ENCODE data around the gene ITPRID2.
A peak's percentile ranks its signal among the peaks of the same experiment; 100 is the strongest.

Gene ITPRID2

DNA sequence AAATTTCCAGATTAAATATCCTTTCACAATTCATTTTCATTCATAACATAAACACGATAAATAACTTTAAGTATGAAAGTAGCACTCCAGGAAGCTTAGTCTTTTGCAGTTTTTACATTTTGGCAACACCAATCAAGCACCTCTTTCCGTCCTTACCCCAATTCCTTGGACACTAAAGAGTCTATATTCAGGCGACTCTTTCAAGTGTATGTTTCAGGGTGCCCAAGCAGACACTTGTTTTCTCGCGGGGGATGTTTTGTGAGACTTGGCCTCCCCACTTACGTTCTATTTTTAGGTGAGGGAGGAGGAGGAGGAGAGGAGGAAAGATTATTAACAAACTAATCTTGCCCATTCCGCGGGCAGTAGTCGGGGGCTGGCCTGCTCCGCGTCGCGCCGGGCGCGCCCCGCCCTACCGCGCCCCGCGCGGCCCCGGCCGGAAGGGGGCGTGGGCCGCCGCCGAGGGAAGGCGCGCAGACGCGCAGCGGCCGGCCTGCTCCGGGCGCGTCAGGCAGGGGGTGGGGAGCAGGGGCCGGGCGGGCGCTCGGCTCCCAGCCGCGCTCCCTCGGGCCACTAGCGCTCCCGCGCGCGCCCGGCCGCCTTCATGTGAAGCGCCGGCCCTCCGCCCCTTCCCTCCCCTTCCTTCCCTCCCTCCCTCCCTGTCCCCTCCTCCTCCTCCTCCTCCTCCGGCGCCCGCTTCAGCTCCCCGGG lies at the start of gene ITPRID2:
Gene ITPRID2 (plus strand): TSS at position 473 of the 708 bp plus-strand sequence. CDS start 337 bp downstream, outside the sequence.
- peak; percentile 54 for DNase-seq

DNA sequence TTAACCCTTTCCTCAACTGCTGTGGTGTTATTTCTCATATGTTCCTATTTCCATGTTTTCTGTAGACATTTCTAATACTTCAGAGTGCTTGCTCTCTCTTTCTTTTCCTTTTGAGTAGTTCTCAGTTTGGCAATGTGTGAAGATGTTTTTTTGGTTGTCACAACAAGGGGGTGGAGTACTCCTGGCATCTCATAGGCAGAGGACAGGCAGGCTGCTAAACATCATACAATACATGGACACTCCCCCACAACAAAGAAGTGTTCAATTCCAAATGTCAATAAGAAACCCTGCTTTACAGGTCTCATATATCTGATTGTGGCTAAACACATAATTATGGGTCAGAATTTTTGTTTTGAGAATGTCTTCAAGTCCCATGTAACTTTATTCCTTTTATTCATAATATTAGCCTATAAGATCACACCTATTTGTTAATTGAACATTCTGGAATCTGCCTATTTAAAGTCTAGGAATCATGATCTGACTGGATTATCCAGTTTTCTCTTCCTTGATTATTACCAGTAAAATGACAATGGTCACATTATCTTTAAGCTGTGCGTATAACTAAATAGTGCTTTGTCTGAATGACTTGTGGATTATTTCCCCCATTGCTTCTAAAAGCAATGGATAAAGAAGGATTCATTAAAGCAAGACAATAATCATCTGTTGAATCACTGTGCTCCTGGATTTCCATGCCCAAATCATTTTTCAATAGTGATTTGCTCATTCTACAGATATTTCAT lies 46.8 kb upstream of the ITPRID2 start:
- no peak for DNase-seq

DNA sequence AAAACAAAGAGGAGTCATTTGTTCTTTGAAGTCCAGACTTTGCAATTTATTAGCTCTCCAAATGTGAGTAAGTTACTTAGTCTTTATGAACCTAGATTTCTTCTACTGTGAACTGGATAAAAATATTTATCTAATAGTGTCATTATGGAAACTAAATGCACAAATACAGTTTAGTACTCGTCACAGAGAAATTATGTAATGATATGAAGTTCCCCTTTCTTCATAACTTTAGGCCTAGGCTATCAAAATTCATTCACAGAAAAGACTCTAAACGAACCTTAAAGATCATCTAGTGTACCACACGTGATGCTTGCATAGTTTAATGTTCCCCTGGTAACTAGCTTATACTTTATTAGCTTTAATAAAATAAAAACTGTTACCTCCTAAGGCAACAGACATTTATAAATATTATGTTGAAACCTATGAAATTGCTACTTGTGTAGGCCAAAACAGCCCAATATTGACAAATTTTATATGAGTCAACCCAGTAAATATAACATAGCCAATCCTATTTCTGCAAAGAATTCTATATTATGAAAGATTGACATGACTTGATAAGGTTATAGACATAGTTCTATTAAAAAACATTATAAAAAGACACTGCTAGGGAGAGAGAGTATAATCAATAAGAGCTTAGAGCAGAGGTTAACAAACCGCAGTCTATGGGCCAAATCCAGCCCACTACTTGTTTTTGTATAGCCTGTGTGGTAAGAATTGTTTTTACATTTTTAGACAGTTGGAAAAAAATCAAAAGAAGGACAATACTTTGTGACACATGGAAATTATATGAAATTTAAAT lies 44.9 kb upstream of the ITPRID2 start:
- no peak for DNase-seq

DNA sequence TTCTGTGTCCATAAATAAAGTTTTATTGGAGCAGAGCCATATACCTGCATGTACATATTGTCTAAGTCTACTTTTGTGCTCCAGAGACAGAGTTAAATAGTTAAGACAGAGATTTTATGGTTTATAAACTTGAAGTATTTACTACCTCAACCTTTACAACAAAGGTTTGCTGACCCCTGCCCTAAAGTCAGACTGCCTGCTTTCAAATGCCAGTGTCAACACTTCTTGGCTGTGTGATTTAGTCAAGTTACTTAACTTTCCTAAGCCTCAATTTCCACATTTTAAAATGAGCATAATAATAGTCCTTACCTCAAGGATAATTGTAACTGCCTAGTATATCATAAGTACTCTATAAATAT lies 44.4 kb upstream of the ITPRID2 start:
- no peak for DNase-seq

DNA sequence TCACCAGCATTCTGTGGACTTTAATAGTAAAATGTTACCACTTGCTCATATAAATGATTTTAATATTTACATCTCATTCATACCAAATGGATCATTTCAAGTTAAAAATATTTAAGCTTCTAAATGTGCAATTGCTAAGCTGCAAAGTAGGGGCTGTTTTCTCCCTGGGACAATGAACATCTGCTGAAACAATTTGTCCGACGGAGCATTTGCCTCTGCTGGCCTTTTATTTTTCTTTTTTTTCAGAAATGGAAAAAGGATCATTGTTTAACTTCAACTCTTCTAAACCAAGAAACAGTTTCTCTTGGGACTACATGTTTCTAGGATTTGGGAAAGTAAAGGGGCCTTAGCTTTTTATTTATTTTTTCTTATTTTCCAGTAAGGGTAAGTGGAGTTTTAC lies 43.8 kb upstream of the ITPRID2 start:
- DNase-seq = no peak

DNA sequence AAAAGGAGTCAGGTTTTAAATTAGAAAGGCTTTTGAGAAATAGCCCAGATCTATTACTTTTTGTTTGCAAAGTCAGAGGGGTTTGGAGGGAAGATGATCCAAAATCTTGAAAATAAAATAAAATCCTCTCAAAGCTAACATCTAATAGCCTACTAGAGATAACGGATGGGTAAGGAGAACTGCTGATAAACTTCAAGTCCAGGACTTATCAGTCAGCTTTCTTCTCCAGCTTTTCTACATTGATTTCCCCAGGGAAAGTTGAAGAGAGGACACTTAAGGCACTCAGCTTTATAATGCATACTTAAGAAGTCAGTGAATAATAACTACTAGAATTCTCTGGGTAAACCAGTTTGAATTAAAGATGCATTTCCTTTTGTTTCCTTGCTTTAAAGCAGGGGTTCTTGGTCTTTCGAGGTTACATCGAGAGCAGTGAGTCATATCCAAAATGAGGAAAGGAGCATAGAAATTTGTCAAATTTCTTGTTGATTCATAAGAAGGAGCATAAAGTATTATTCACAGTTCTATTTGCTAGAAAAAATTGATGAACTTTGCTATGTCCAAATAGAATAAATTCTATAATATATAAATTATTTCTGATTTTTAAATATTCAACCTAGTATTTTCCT lies 43.2 kb upstream of the ITPRID2 start:
- DNase-seq = no peak

DNA sequence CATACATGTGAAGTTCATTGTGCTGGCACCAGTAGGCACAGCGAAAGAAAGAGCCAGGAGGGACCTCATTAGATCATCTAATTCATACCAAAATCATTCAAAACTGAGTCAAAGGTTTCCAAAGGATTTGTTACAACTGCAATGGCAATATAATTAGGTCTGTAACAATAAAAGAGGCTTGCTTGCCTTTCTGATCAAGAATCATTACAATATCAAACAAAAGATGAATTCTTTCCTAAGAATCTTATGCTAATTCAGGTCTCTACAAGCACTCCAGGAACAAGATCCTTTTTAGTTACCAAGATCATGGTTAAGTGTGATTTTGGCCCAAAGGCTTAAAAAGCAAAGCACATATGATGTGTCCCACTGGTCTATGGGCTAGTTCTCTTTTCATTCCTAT lies 41.9 kb upstream of the ITPRID2 start:
- no peak for DNase-seq

DNA sequence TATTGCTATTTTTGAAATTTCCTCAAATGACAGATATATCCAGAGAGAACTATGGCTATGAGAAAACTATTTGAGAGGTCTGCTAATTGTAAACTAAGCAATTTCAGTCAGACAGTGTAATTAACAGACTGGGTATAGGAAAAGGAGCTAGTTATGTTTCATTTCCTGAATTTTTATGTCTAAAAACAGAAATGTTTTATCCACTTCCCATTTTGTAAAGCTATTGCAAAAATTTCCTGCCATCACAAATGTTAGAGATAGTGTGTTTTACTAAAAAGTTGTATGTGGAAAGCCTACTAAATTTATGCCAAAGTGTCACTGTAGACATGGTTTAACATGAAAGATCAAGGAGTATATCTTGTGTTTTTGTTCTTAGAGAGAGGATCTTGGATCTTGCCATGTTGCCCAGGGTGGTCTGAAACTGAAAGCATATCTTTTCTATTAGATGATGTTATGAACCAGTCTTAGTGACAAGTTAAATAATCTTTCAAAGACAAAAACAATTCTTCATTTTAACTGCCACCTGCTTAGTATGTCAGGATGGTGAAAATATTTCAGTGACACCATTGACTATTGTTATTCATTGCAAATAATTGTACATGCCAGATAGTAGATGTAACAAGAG lies 40.5 kb upstream of the ITPRID2 start:
- no peak for DNase-seq

DNA sequence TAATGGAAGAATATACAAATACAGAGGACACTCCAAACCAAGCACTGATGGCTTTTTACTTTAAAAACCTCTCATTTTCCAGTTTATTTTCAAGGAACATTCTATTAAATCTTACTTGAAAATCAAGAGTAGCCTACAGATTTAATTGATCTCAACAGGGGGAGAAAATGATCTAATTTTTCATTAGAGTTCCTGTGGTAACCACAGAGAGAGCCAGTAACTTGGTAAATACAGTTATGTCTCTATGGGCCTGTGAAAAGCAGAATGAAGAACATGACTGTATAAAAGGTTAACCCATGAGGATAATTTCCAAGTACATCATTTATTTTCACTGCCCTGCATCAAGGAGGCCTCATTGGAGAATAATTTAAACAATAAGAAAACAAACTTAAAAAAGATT lies 39.8 kb upstream of the ITPRID2 start:
- no peak for DNase-seq

DNA sequence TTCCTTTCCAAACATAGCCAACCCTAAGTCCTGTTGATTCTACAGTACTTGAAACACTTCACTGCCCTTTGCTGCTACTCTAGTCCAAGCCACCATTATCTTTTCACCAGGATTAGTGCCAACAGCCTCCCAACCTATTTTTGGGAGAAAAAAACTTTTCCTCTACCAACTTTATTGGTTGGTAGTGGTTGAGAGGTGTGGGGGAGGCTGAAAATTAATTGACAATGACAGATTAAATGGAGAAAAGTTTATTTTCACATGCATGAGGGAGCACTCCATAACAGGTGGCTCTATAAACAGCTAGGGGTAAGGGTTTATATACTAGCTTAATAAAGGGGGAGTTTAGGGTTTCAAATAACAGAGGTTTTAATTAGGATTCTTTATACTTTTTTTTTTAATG lies 37.8 kb upstream of the ITPRID2 start:
- DNase-seq = no peak

DNA sequence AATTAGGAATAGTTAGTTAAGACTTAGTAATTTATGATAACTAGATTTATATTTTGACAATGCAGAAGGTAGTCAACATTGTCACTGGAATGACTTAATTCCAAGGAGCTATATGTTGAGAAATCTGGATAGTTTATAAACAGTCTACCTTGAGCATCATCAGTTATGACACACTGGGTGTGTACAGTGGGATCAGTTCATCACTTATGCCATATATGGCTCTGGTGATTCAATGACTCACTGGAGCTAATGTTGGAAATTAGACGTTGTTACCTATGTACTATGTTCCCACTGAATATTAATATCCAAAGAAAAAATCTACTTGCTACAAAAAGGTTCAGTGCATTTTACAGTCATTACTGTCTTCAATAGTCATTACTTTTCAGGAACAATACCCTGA lies 34.0 kb upstream of the ITPRID2 start:
- DNase-seq = no peak

DNA sequence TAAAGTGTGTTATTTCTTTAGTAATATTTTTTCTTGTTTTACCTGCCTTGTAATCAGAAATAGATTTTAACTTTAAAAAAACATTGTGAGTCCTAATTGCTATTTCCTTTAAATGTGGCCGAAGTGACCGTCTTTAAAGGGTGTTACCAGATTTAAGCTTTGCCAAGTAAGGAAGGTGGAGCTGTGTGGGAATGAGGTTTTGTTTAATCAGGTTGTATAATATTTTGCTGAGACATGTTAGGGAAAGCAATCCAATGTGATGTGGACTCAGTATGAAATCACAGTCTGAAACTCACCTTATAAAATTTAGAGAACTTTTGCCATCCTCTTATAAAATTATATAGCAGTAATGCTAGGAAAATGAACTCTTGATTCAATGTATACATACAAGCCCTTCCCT lies 32.9 kb upstream of the ITPRID2 start:
- DNase-seq = no peak

DNA sequence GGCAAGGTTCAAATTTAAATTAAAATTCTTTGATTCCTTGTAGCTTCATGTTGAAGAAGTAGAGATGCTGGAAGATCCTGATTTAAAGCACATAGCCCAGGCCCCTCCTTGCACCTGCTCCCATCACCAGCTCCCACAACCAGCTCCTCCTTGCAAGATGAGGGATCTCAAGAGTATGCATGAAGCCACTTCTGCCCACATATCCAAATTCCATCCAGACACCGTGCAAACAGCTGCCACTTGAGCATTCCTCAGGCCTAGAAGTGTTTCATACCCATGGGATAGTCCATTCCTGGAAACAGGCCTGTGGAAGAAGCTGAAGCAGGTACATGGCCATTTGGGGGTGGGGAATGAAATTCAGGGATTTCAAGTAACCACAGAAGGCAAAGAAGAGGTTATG lies 32.4 kb upstream of the ITPRID2 start:
- no peak for DNase-seq

DNA sequence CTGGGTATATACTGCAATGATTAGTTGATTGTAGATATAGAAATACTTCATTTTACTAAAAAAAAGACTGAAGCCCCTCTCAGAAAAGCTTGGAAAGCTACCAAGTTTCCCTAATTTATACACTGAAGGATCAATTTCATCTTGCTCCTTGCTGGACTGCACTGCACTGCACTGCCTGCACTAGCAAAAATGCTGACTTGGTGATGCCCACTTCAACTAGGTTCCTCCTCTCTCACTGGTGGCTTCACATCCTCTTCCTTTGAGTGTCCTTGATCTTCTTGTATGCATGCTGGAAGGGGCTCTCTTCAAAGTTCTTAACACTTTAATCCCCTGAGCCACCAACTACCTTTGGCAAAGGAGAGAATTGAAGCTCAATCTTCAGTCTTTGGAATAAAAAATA lies 31.7 kb upstream of the ITPRID2 start:
- DNase-seq = no peak

DNA sequence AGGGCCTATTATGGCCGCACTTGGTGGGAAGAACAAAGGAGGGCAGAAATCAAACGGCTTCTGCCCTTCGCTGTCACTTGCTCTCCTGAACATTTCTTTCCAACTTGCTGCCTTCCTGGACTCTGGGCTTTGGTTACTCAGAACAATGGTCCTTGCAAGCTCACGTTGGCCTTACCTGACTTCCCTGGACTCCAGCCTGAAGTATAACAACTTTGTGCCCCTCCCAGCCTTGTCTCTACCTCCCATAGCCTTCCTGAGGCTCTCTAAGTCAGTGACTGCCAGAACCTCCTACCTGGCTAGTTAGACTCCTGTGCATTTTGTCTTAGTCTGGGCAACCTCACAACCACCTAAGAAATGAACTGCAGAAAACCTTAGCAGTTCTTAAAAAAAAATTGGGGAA lies 30.2 kb upstream of the ITPRID2 start:
- DNase-seq = no peak

DNA sequence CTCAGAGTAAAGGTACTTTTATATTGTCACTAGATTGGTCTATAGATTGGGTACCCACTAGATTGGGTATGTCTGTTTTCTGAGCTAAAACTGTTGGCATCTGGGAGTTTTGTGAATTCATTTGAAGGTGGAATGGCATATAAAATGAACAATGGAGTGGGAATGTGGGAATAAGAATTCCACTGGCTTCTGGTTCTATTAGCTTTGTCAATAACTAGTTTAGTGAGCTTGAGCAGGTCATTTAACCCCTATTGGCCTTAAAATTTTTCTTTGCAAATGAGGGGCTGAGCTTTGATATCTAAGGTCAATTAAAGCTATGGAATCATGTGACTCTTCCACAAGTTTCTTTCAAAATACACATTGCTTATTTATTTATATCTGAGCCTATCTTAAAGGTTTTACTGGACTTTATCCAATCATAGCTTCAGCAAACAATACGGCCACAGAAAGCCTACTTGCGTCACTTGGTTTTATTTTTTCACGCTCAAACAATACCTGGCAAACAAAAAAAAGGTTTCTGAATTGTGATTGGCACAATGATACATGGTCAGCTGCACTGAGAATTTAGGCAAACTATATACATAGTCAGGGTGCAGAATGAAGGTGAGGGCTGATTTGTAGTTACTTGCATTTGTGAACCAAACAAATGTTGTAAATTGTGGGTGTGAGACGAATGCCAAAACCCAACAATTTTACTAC lies 28.8 kb upstream of the ITPRID2 start:
- DNase-seq = no peak

DNA sequence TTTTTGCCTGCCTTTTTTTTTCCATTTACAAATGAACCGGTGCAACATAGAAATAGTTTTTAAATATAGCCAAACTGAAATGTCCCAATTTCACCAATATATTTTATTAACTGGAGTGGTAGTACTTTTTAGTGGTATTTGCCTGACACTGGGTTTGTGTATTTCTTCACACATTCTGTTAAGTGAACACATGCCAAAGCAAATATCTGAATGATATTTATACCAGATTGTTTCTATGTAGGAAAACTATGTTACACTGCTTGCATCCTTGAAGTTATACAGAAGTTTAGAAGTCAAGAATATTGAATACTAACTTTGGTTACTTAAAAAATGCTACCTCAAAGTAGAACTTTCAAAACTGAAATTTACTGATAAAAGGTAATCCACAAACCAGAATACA lies 19.4 kb upstream of the ITPRID2 start:
- no peak for DNase-seq

DNA sequence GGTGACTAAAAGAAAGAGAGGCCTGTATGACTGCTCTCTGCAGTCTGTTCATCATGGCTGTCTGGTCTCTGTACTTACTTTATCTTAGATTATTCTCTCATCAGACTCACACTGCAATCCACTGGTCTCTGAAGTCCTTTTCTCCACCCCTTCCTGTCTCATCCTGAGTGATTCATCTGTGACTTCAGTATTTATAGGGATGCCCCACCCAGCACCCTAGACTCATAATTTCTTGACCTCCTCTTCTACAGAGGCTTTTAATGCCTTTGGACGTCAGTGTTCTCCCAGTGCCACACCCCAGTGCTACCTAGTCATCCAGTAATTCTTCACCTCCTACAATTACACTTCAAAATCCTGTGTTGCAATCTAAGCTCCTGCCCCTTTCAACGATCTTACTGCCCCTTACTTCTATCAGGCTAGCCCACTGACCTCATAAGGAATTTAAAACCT lies 14.9 kb upstream of the ITPRID2 start:
- no peak for DNase-seq

DNA sequence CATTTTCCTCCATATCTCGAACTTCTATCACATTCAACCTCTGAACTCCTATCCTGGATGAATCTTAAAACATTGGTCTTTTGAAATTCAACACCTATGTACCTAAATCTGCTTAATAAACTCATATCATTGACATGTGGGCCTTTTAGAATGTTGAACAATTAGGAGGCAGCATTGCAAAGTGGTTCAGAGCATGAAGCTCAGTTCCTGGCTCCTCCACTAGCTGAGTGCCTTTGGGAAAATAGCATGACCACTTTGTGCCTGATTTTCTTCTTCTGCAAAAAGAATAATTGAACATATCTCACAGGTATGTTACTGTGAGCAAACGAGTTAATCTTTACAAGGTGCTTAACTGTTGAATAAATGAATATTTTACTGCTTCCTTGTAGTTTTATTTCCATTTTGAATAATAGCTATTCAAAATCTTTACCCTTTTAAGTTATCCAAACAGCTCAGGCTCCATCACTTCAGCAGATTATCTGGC lies 14.3 kb upstream of the ITPRID2 start:
- DNase-seq = no peak

DNA sequence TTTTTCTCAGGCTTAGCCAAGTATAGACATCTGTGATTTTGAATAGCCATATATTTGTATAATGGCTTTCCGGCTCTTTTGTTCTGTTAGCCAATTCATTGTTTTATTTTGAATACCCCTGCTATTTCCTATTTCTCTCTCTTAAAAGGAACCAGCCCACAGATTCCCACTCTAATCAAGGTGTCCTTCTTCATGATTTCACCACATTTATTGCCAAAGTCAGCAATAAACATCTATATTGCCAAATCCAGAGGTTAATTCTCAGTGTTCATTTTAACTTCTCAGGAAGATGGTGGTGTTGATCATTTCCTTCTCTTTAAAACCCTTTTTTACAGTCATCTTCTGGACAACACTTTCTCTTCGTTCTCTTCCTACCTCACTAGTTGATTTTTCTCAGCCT lies 13.1 kb upstream of the ITPRID2 start:
- DNase-seq = no peak

DNA sequence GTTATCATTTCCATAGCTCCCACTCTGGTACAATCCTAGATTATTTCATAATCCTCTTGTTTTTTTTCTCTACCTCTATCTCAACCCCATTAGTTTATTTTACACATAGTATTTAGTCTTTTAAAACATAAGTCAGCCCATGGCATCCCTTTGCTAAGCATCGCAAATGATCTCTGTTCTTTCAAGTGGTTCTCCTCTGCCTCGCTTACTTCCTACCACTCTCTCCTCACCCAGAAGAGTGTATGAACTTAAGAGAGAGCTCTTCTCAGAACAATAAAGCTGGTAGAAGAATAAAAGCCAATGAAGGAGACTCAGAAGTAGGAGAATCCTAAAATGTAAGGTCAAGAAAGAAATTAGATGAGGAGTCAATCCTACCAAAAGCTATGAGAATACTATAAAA lies 12.2 kb upstream of the ITPRID2 start:
- no peak for DNase-seq

Measured in NCI-H526 treated with DMSO at 0.1 percent for 48 hours (cell line).